Inflammatory macrophage treated with lipopolysaccharide for 1 hour (primary cell): ENCODE results near the gene SPAG16.
"Not testable (repeated sequence)": the region's sequence is repeated elsewhere in the genome, so short reads cannot be mapped to it uniquely, and the experiment has no call there.

Experiments
- DNase-seq, 2 donors: peaks; one replicate each; pipeline ENCODE4 v3.0.0-alpha.2; 2020 to 2022

SPAG16 gene

DNA sequence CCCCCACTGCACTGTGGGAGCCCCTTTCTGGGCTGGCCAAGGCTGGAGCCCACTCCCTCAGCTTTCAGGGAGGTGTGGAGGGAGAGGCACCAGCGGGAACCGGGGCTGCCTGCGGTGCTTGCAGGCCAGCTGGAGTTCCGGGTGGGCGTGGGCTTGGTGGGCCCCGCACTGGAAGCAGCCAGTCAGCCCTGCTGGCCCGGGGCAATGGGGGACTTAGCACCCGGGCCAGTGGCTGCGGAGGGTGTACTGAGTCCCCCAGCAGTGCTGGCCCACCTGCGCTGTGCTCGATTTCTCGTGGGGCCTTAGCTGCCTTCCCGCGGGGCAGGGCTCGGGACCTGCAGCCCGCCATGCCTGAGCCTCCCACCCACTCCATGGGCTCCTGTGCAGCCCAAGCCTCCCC is 434.1 kb downstream of the SPAG16 start:
- not testable (repeated sequence) for DNase-seq

DNA sequence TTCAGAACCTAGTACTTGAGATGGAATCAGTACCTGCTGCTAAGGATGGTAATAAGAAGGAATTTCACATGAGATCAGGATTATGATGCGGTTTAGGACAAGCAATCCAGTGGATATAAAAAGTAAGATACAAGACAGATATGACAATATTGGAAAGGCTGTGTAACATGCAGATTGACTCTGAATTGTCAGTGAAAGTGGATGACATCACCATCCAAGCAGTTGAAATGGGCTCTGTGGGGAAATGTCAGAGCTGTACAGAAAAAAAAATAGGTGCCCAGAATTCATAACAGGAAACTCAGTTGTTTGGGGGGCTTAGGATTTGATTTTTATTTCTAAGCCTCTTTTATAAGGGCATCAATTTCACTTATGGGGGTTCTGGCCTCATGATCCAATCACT is 438.3 kb downstream of the SPAG16 start:
- DNase-seq: no peak

- no peak for DNase-seq
Measured at GRCh38 chr2:213723041-213723560, 438.8 kb downstream of the SPAG16 start.

DNA sequence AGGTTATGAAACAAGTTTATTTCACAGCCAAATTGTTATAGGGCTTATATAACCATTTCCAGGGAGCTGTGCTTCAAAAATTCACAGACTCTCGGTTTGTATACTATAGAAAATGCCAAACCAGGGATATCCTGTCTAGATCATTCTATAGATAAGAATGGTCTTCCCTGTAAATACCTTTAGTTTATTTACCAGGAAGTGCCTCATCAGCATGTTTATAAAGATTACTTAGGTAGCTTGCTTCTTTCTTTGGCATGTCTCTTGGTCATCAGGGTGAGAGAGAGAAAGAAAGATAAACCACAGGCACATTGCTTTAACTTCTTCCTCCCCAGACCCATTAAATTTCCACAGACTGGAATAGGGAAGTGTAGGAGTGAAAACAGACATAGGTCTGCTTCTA is 439.4 kb downstream of the SPAG16 start:
- no peak for DNase-seq

DNA sequence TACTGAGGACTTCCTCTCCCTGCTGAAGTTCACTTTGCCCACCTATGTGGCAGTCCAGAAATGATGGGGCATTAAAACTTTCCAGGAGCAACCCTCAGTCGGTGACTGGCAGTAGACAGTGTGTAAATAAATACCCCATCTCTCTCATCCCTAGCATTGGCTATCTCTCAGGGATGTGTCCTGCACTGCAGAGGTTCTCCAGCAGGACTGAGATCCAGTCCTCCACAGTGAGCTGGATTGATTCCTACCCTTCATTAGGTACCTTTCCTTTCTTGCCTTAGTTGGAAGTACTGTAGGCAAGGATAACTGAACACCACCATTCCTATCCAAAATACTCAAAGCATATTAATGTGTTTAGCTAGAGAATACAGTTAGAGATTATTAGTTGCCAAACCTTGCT is 441.8 kb downstream of the SPAG16 start:
- DNase-seq: no peak

- no peak for DNase-seq
Measured at GRCh38 chr2:213733893-213734292, 449.6 kb downstream of the SPAG16 start.

GRCh38 chr2:213740453-213740852 is 456.2 kb downstream of the SPAG16 start:
- no peak for DNase-seq

DNA sequence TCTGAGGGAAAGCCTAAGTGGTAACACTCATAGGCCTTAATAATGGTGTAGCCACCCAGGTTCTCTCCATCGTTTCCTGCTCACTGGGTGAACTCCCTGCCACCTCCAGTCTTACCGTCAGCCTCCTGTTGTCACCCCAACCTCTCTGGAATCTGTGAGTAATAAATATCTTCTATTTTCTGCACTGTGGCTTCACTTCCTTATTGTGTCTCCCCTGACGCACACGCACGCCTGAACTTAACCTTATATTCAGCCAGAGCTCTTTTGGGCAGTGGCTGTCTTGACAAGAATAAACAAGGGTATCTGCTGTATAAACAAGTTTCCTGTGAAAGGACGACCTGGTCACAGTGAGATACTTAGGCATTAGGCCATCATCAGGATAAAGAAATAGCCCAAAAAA is 467.2 kb downstream of the SPAG16 start:
- no peak for DNase-seq

GRCh38 chr2:213752575-213752974 is 468.3 kb downstream of the SPAG16 start:
- DNase-seq: no peak

DNA sequence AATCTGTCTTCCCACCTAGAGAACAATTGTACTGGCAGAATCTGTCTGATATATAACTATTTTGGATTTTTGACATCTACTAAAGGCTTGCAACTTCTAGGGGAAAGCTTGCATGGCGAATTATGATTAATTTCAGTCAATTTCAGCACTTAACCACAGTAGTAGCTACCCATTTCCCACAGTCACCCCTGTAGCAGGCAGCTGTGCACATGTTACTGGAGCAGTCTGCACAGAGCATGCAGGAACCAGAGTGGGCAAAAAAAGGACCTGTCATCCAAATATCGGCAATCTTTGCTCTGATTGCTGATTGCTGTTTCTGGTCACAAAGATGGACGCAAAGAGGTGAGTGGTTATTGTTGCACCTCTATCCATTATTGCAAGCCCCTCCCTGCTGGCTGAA is 473.3 kb downstream of the SPAG16 start:
- no peak for DNase-seq

DNA sequence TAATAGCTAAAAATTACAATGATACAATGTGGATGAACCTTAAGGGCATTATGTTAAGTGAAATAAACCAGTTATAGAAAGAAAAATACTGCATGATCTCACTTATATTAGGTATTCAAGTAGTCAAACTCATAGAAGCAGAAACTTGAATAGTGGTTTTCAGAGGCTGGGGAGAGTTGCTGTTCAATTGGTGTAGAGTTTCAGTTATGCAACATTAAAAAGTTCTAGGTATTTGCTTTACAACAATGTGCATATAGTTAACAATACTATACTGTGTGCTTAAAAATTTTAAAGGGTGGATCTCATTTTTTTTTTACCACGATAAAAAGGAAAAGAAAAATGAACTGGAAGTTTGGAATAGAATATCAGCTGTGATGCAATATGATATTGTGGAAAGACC is 479.1 kb downstream of the SPAG16 start:
- no peak for DNase-seq

GRCh38 chr2:213763963-213764362 is 479.7 kb downstream of the SPAG16 start:
- DNase-seq: no peak

GRCh38 chr2:213764849-213765248 is 480.6 kb downstream of the SPAG16 start:
- DNase-seq: no peak

DNA sequence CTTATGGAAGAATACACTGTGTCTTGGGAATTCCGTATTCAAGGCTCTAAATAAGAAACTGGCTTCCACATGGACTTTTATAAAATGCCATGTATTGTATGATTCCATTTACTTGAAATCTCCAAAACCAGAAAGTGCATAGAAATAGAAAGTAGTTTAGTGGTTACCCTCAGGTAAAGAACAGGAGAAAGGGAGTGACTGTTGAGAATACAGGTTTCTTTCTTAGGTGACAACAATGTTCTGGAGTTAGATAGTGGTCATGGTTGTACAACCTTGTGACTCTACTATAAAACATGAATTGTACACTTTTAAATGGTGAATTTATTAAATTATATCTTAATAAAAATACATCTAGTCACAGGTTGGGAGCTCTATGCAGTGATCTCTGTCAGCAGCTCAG is 481.8 kb downstream of the SPAG16 start:
- no peak for DNase-seq

GRCh38 chr2:213766465-213766901 is 482.2 kb downstream of the SPAG16 start:
- no peak for DNase-seq

- DNase-seq: no peak
Measured at GRCh38 chr2:213787869-213788268, 503.6 kb downstream of the SPAG16 start.

- no peak for DNase-seq
Measured at GRCh38 chr2:213789940-213790339, 505.7 kb downstream of the SPAG16 start.

DNA sequence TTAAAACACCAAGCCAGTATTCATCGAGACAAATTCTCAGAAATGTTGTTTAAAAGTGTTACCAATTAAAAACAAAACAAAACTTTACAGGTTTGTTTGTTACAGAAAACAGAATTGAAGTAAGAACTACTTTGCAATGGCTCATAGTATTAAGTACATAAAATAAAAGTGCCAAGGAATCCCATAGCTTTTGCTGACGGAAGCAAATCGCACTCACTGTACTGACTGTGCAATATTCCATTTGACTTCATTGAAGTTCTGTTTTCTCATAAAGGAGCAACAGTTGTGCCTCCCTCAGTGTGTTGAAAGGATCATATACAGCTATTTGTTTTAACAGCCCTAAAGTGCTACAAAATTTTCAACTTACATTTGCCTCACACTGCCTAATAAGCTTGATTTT is 507.8 kb downstream of the SPAG16 start:
- no peak for DNase-seq

GRCh38 chr2:213806125-213806726 is 522.0 kb downstream of the SPAG16 start:
- DNase-seq: peak in 1 of 2 donors; percentile 12

GRCh38 chr2:213816583-213816982 is 532.3 kb downstream of the SPAG16 start:
- DNase-seq: no peak

GRCh38 chr2:213818436-213818835 is 534.2 kb downstream of the SPAG16 start:
- DNase-seq: no peak

DNA sequence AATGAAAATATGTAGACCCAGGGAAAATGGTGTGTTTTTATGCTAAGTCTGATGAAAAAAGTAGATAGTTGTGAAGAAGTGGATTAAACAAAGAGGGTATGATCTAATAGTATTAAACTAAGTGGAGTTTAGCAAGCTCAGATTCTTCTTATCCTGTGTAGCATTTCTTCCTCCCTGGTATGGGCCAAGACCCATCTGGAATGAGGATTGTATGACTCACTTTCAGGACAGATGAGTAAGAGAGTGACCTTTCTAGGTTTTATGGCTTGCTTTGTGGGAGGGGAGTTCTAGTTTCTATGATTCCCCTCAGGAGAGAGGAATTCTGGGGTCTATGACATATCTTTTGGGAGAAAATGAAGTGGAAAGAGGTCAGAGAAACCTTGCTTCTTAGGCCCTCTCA is 550.1 kb downstream of the SPAG16 start:
- no peak for DNase-seq

- no peak for DNase-seq
Measured at GRCh38 chr2:213834746-213835145, 550.5 kb downstream of the SPAG16 start.

DNA sequence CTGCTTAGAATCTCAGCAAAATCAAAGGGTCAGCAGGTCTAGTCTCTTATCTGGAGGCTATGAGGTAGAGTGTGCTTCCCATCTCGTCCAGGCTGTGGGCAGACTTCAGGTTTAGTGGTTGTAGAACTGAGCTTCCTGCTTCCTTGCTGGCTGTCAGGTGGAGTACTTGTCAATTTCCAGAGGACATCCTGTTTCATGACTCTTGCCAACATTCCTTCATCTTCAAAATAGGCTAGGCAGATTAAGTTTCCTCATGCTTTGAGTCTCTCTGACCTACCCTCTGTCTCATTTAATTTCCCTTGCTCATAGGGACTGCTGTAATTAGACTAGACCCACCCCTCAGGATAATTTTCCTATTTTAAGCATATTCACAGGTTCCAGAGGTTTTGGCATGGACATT is 562.6 kb downstream of the SPAG16 start:
- no peak for DNase-seq

DNA sequence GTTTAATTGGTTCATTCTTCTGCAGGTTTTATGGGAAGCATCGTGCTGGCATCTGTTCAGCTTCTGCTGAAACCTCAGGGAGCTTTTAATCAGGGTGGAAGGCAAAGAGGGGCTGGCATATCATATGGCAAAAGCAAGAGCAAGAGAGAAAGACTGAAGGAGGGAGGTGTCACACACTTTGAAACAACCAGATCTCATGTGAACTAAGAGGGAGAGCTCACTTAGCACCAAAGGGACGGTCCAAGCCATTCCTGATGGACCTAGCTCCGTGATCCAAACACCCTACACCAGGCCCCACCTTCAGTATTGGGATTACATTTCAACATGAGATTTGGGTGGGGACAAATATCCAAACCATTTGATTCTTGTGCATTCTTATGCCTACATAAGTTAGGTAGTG is 563.1 kb downstream of the SPAG16 start:
- DNase-seq: no peak
